Placental epithelial cell (primary cell): ENCODE measurements around the gene RNF181. TPM values are rescaled to one million over a fixed set of nuclear protein-coding genes. Genes with fewer than 3 reads are reported as not detected.

Experiments used
- small RNA-seq: library from RNA; depleted of rRNA; stranded (forward); fragments of <200 nt; gene quantifications from one replicate; pipeline ENCODE3, GENCODE V24; 2012
- total RNA-seq: library from RNA; depleted of rRNA; stranded (reverse); fragments of >200 nt; gene quantifications from 2 replicates; pipeline ENCODE4 v1.2.3, GENCODE V29; 2012

The RNF181 gene, protein sequence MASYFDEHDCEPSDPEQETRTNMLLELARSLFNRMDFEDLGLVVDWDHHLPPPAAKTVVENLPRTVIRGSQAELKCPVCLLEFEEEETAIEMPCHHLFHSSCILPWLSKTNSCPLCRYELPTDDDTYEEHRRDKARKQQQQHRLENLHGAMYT
- 125 and 174 TPM in 2 replicates for total RNA-seq

DNA sequence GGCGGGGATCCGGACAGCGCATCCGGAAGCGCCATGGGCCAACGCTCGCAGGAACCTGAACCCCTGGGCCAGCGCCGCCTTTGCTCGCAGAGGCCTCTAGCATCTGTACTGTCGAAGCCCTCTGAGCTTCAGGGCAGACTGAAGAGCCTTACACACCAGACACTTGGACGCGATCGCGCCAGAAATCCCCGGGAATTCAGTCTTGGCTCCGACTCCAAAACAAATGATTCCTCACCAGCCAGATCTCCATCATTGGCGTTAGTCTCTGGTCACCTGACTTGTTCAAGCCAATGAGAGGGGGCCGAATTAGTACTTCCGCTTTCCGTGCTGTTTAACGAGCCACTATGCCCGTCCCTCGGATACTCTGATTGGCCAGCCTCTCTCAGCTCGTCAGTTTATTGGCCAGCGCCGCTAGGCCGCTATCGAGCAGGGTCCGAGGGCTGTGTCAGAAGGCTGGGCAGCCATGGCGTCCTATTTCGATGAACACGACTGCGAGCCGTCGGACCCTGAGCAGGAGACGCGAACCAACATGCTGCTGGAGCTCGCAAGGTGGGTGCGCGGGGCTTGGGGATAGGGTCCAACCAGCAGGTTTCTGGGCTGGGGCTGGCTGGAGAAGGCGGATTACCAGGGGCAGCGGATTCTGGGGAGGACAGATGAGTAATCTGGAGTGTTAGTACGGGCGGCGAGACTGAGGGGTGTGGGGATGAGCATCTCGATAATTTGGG is at the start of gene RNF181:
RNF181 (plus strand) TSS at position 445 of the 725 bp plus-strand sequence; CDS start at position 464, 19 bp downstream.

DNA sequence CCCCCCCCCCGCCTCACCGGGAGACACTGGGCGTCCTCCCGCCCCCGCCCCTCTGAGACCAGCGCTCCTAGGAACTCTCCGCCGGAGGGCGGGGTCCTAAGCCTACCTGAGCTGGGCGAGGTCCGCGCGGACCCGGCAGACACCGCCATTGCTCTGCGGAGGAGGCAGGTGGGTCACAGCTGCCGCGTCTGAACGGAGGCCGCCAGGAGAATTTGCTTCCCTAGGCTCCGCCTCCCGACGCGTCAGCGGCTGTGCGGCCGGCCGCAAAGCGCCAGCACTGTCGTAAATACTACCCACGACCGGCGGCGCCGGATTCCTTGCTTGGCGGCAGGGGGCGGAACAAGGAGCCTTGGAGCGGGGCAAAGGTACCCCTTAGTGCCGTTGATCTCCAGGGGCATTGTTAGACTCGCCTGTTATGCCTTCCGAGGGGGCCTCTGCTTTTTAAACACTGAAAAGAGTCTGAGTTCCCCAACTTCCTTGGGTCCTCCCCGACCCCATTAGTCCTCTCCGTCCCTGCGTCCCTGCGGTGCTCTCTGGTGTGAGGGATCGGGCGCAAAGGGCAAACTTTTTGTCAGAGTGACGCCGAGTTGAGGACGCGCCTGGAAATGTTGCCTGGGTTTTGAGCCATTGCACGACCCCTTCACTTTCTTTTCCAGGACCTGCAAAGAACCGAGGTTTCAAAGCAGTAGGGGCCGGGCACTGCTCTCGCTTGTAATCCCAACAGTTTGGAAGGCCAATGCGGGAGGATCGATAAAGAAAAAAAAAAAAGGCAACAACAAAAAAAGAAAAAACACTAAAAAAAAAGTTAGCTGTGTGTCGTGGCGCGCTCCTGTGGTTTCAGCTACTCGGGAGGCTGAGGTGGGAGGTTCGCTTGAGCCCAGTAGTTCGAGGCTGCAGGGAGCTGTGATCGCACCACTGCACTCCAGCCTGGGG is 34.0 kb upstream of the RNF181 start, which contains the start of gene GGCX:
GGCX (minus strand) TSS at position 214 of the 933 bp plus-strand sequence; CDS start at position 149, 65 bp downstream.

DNA sequence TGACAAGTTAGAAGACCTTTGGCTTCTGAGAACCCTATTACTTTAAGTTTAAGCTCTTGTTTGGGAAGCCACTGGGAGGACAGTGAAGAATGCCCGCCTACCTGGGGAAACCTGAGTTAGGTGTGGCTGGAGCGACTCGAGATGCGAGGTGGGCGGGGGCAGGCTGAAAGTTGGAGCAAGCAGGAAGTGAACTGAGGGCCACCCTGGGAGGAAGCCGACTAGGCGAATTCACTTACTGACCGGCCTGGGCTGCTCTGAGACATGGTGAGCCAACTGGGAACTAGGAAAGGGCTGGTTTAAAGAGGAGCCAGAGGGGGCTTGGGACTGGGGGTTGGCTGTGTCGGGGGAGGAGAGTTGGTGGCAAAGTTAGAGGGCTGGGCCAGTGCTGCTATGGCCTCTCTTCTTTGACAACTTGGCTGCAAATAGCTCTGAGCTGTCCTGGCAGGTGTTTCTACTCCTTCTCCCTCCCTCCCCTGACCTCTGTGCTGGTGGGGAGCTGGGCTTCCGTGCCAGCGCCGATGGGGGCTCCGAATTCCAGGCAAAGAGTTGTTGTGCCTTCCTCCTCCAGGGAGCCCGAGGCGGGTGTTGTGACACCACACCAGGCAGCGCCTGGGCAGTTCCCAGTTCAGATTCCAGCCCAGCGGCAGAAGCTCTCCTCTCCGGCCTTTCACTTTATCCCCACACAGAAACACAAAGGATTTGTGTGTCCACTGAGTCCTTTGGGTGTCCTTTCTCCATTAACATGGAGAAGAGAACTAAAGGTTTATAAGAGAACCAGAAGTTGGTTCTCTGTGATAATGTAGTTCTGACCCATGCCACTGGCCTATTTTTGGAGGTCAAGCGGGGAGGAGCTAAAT is 17.9 kb upstream of the RNF181 start, which contains the start of gene VAMP8:
VAMP8 (plus strand) TSS at position 201 of the 857 bp plus-strand sequence; CDS start at position 262, 61 bp downstream.

DNA sequence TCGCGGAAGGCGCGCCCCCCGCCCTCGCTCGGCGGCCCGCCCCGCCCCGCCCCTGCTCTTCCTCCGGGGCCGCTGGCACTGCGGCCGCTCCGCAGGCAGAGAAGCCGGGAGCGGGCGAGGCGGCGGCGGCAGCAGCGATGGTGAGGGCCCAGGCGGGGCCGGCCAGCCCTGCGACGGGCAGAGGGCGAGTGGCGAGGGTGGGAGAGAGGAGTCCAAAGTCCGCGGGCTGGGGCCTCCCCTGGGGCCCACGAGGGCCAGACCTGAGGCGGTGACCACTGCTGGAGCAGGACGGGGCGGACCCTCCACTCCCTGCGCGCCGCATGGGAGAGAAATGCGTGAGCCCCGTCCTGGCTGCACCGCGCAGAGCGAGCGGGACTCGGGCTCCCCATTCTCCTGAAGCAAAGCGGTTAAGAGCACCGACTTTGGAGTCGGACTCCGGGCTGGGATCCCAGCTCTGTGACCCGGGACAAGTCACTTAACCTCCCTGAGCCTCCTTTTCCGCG is 11.1 kb upstream of the RNF181 start, which contains the start of gene VAMP5:
VAMP5 (plus strand) TSS at position 78 of the 503 bp plus-strand sequence; CDS start at position 138, 60 bp downstream.

DNA sequence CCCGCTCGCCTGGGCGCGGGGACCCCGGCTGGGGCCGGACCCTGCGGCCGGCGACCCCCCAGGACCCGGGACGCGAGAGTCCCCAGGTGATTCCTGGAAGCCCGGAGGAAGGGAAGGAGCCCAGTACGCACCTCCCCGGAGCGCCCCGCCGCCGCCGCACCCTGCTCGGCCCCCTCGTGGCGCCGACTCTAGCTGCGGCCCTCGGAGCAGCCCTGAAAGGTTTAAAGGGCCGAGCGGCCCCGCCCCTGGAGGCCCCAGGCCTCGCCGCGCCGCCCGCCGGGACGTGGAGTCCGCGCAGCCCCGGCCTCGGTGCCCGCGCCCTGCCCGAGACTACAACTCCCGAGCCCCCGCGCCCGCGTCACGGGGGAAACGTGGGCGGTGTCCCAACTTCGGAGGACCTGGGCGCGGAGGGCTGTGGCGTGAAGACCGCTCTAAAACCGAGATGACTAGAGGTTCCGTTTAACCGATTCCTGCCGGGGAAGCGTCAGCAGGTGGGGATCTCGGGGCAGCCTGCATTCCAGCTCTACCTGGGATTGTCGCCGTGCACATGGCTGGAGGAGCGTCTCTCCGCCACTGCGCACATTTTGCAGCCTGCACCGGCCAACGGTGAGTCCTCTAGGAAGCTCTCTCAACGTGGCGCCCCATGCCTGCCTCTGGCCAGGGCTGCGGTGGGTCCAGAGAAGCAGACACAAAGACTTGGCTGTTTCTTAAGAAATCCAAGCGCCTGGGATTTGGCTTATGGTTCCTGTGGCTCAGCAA is 7.1 kb downstream of the RNF181 start, which contains the start of gene TMEM150A:
TMEM150A (minus strand) TSS at position 223 of the 759 bp plus-strand sequence. CDS start 750 bp downstream, outside the sequence.

DNA sequence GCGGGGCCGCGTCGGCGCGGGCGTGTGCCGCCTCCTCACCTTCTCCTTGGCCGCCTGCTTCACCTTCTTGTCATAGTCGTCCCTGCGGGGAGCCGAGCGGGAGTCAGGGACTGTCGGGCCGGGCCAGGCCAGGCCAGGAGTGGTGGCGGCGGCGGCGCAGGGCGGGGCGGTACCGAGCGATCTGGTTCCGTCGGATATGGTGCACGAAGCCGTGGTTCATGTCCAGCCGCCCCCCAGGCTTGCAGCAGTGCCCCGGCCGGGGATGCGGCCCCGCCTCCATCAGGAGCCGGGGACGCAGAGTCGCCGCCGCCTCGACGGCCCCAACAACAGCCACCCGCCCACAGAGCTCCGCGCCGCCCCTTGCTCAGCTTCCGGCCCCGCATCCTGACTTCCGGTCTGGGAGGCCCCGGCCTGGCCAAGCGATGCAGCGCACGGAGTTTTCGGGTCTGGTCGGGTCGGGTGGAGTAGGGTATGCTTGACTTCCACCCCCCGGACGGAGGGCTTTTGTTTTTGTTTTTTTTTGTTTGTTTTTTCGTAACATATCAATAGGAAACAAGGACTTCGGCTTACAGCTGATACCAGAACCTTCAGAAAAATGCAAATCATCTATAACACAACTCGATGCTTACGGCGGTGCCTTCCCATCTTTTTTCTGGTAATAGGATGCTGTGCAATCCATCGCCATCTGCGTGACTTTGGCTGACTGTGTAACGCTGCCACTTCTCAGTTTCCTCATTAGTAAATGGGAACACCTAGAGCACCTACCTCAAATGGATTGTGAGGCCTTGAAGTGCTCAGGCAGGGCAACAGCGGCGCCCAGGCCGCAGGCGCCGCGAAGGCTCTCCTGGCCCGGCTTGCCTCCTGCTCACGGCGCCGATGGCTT is 16.4 kb downstream of the RNF181 start, which contains the start of gene C2orf68:
C2orf68 (minus strand) TSS at position 362 of the 883 bp plus-strand sequence; CDS start at position 280, 82 bp downstream.

Small RNA genes within 50 kb of the gene (small RNA-seq; reads per million reads assigned to genes)
- gene RN7SL126P = not detected

Other genes with a start within 250 kb of the RNF181 start
- gene RETSAT, start 241.2 kb upstream of the RNF181 start, total RNA-seq = 19.6 and 45.5 TPM in 2 replicates
- gene ELMOD3, start 241.0 kb upstream of the RNF181 start, total RNA-seq = 15.9 and 25.5 TPM in 2 replicates
- gene CAPG, start 185.4 kb upstream of the RNF181 start, total RNA-seq = 650 and 738 TPM in 2 replicates
- under 0.01 TPM in 1 of 2 replicates, not detected in the other for gene SH2D6, start 177.0 kb upstream of the RNF181 start, total RNA-seq
- 60.5 and 66.9 TPM in 2 replicates for gene MAT2A, start 56.6 kb upstream of the RNF181 start, total RNA-seq
- 42.0 and 62.5 TPM in 2 replicates for gene GGCX, start 34.3 kb upstream of the RNF181 start, total RNA-seq
- gene VAMP8, start 18.2 kb upstream of the RNF181 start, total RNA-seq = 73.0 and 74.6 TPM in 2 replicates
- gene VAMP5, start 11.3 kb upstream of the RNF181 start, total RNA-seq = 2.0 and 10.2 TPM in 2 replicates
- gene TMEM150A, start 7.0 kb downstream of the RNF181 start, total RNA-seq = 7.7 and 12.2 TPM in 2 replicates
- 16.7 and 23.2 TPM in 2 replicates for gene C2orf68, start 16.3 kb downstream of the RNF181 start, total RNA-seq
- gene USP39, start 20.4 kb downstream of the RNF181 start, total RNA-seq = 29.4 and 36.5 TPM in 2 replicates
- not detected in 2 replicates for gene SFTPB, start 72.5 kb downstream of the RNF181 start, total RNA-seq
- gene GNLY, start 98.6 kb downstream of the RNF181 start, total RNA-seq = not detected in 2 replicates
- 0.39 TPM in 1 of 2 replicates, not detected in the other for gene ATOH8, start 158.2 kb downstream of the RNF181 start, total RNA-seq